Smooth muscle cell (in vitro differentiated cells): ENCODE measurements around the gene CD6. TPM values are rescaled to one million over a fixed set of nuclear protein-coding genes. Genes with fewer than 3 reads are reported as not detected.

Experiments used
- DNase-seq: peaks from one replicate; lab custom pipeline; 2025; ENCODE audit not compliant: unreplicated experiment; lab: John Stamatoyannopoulos, UW
- H2AFZ ChIP-seq: fragments of 200-600 bp; sonication (generic); 2 replicates; pipeline ENCODE4 v1.6.0; 2016; ENCODE audit warnings: antibody characterized with exemption, low read depth, mild to moderate bottlenecking
- H3F3A ChIP-seq: fragments of 200-600 bp; sonication (generic); 2 replicates; pipeline ENCODE4 v1.6.0; 2017; ENCODE audit warnings: antibody characterized with exemption, low read depth
- H3K27ac ChIP-seq: fragments of 200-600 bp; sonication (generic); 2 replicates; pipeline ENCODE4 v1.5.1; 2016; ENCODE audit warnings: low read depth, mild to moderate bottlenecking
- H3K27me3 ChIP-seq: fragments of 200-600 bp; sonication (generic); 2 replicates; pipeline ENCODE4 v1.6.1; 2016; ENCODE audit warnings: low read depth, mild to moderate bottlenecking
- H3K36me3 ChIP-seq: fragments of 200-600 bp; sonication (generic); 2 replicates; pipeline ENCODE4 v1.5.1; 2016; ENCODE audit warnings: low read depth
- H3K4me1 ChIP-seq: fragments of 200-600 bp; sonication (generic); 2 replicates; pipeline ENCODE4 v1.5.1; 2016; ENCODE audit warnings: low read depth
- H3K4me2 ChIP-seq: fragments of 200-600 bp; sonication (generic); 2 replicates; pipeline ENCODE4 v1.6.0; 2016; ENCODE audit warnings: mild to moderate bottlenecking
- H3K4me3 ChIP-seq: fragments of 200-600 bp; sonication (generic); 2 replicates; pipeline ENCODE4 v1.5.1; 2016; ENCODE audit warnings: mild to moderate bottlenecking
- H3K79me2 ChIP-seq: fragments of 200-600 bp; sonication (generic); 2 replicates; pipeline ENCODE4 v1.6.0; 2016; ENCODE audit warnings: low read depth, mild to moderate bottlenecking
- H3K9ac ChIP-seq: fragments of 200-600 bp; sonication (generic); 2 replicates; pipeline ENCODE4 v1.6.0; 2016; ENCODE audit warnings: low read depth
- H3K9me3 ChIP-seq: fragments of 200-600 bp; sonication (generic); replicated peaks from 2 replicates; pipeline ENCODE4 v1.5.1; 2016; ENCODE audit warnings: low read depth
- H4K20me1 ChIP-seq: fragments of 200-600 bp; sonication (generic); 2 replicates; pipeline ENCODE4 v1.6.0; 2016; ENCODE audit warnings: low read depth
- WGBS: methylation state at CpG from one replicate; pipeline ENCODE4 v1.1.7; 2016; ENCODE audit warnings: low lambda C conversion rate; 5-methylcytosine and 5-hydroxymethylcytosine counted together
- polyA plus RNA-seq: library from polyadenylated mRNA; unstranded; fragments of >200 nt; fragmentation: Nextera tagmentation; extraction: Ambion mirVana; gene quantifications from 2 replicates; pipeline ENCODE4 v1.2.1, GENCODE V29; 2016
- total RNA-seq: library from RNA; depleted of rRNA; stranded (reverse); fragments of >200 nt; gene quantifications from 2 replicates; pipeline ENCODE4 v1.2.3, GENCODE V29; 2014
- TF ChIP-seq, protein P1 (sequence below): fragments of 200-600 bp; sonication (generic); IDR thresholded peaks from 2 replicates; pipeline ENCODE4 v1.5.1; 2017; ENCODE audit warnings: borderline replicate concordance, mild to moderate bottlenecking, antibody characterized with exemption; ENCODE audit not compliant: insufficient read depth, poor library complexity, severe bottlenecking

Gene CD6
- total and polyA plus RNA-seq, 2 experiments from 2014 or later: 0.27 TPM; not detected in 1

DNA sequence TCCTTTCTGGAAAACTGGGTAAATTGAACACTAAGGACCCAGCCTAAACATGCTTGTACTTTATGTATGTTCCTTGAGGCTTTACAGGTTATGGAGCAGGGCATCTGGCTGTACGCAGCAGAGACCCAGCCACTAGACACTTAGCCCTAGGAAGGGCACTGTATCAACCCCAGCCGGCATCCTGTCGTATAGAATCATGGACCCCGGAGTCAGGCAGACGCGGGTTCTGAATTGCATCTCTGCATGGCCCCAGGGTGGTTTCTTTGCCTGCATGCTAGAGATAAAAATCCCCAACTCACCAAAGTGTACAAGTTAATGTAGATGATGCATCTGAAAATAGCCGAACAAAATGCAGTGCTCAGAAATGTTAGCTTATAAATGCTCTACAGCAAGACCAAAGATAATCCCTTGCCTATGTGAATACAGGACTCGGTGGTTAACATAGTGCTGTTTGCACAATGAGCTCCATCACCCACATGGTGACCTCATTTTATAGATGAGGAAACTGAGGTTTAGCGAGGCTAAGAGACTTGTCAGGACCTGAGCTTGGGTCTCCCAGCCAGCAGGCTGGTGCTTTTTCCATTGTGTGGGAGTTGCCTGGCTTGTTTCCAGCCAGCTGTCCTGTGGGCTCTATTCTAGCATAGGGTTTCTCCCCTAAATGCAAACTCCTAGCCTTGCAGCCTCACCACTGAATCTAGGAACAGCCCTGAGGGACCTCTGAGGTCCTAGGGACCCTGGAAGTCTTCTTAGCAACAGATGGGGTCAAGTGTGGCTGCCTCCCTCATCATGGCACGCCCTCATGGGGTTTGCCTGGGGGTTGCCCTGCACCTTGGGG is 7.3 kb downstream of the CD6 start:
- WGBS: 75% methylated on average over 10 of the region's 10 CpGs
- H3K9ac ChIP-seq: no peak overlapping the region
- H3K36me3 ChIP-seq: no peaks in the 10 kb centered on the region
- TF ChIP-seq, protein P1, sequence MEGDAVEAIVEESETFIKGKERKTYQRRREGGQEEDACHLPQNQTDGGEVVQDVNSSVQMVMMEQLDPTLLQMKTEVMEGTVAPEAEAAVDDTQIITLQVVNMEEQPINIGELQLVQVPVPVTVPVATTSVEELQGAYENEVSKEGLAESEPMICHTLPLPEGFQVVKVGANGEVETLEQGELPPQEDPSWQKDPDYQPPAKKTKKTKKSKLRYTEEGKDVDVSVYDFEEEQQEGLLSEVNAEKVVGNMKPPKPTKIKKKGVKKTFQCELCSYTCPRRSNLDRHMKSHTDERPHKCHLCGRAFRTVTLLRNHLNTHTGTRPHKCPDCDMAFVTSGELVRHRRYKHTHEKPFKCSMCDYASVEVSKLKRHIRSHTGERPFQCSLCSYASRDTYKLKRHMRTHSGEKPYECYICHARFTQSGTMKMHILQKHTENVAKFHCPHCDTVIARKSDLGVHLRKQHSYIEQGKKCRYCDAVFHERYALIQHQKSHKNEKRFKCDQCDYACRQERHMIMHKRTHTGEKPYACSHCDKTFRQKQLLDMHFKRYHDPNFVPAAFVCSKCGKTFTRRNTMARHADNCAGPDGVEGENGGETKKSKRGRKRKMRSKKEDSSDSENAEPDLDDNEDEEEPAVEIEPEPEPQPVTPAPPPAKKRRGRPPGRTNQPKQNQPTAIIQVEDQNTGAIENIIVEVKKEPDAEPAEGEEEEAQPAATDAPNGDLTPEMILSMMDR: no peak
- no peaks in the 10 kb centered on the region for H3F3A ChIP-seq
- H3K27ac ChIP-seq: no peak overlapping the region
- H2AFZ ChIP-seq: no peak overlapping the region
- H3K79me2 ChIP-seq: no peaks in the 10 kb centered on the region
- H3K4me1 ChIP-seq: no peaks in the 10 kb centered on the region
- no peak overlapping the region for H3K4me2 ChIP-seq
- H4K20me1 ChIP-seq: no peaks in the 10 kb centered on the region
- H3K9me3 ChIP-seq: no peaks in the 10 kb centered on the region
- no peak overlapping the region for H3K4me3 ChIP-seq
- H3K27me3 ChIP-seq: peaks cover 2% of the 10 kb centered on the region
- no peak for DNase-seq

DNA sequence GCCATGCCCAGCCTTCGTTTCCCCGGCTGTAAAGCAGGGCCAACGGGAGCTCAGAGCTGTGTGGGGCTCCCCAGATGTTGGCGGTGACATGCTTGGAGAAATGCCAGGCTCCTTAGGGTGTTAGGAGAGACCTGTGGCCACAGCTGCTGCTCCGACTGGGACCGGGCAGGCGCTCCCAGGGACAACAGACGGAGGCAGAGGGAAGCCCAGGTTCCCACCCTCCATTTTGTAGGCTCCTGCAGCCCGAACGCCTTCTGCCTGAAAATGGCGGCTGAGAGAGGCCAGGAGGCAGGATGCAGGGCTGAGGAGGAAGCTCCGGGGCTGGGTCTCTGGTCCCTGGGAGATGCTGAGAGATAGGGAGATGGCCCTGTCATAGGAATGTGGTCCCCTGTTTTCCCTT is 10.0 kb downstream of the CD6 start:
- no peak for DNase-seq
- Histone ChIP-seq H3K4me1 (no peaks in the 10 kb centered on the region), H3K4me3 (no peak overlapping the region), H3K27ac (no peak overlapping the region), H4K20me1 (no peaks in the 10 kb centered on the region), H3K27me3 (peaks cover 2% of the 10 kb centered on the region), H3K4me2 (no peak overlapping the region), H3F3A (no peaks in the 10 kb centered on the region), H3K9ac (no peak overlapping the region), H3K36me3 (no peaks in the 10 kb centered on the region), H2AFZ (no peak overlapping the region), H3K79me2 (no peaks in the 10 kb centered on the region), H3K9me3 (no peaks in the 10 kb centered on the region)
- TF ChIP-seq, protein P1: no peak
- 94% methylated on average over 11 of the region's 12 CpGs for WGBS

DNA sequence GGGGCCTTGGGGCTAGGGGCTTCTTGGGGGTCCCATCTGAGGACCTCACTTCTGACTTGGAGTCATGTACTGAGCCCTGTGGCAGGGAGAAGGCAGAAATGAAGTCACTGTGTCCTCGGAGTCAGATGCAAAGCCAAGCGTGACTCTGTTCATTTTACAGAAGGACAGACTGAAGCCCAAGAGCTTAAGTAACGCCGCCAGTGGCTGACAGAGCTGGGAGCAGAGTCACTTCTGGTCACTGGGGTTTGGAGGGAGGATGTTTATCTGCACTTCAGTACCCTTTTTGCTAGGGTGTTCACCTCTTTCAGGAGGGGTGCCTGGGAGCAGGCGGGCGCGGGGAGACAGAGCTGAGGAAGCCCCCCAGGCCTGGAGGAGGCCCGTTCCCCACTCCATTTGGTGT is 10.7 kb downstream of the CD6 start:
- H3K4me1 ChIP-seq: no peaks in the 10 kb centered on the region
- TF ChIP-seq, protein P1: no peak
- no peak overlapping the region for H2AFZ ChIP-seq
- no peaks in the 10 kb centered on the region for H4K20me1 ChIP-seq
- H3K4me2 ChIP-seq: no peak overlapping the region
- no peaks in the 10 kb centered on the region for H3K9me3 ChIP-seq
- no peak for DNase-seq
- no peaks in the 10 kb centered on the region for H3K79me2 ChIP-seq
- H3F3A ChIP-seq: no peaks in the 10 kb centered on the region
- H3K9ac ChIP-seq: no peak overlapping the region
- no peak overlapping the region for H3K27ac ChIP-seq
- H3K27me3 ChIP-seq: peaks cover 2% of the 10 kb centered on the region
- H3K36me3 ChIP-seq: no peaks in the 10 kb centered on the region
- WGBS: 93% methylated on average over 8 of the region's 8 CpGs
- H3K4me3 ChIP-seq: no peak overlapping the region

DNA sequence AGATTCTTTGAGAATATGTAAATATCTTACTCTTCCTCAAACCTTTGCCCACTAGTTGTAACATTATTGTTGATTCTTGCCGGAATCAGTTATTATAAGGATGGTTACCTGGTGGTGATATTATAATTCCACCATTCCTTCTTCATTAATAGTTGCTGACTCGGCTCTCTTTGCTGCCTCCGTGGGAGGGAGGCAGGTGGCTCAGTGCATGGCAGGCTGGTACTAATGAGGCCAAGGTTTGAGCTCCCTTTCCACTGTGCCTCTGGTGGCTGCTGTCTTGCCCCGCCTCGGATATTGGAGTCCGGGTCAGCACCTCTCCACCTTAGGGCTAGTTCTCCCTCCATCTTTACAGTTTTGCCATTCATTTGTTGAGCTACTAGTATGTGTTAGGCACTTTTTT is 12.7 kb downstream of the CD6 start:
- Histone ChIP-seq H3K4me2 (no peak overlapping the region), H4K20me1 (no peaks in the 10 kb centered on the region), H3K36me3 (no peaks in the 10 kb centered on the region), H3K4me1 (no peaks in the 10 kb centered on the region), H3K27me3 (no peaks in the 10 kb centered on the region), H3K9ac (no peak overlapping the region), H3K27ac (no peak overlapping the region), H2AFZ (no peak overlapping the region), H3K4me3 (no peak overlapping the region), H3K9me3 (no peaks in the 10 kb centered on the region), H3F3A (no peaks in the 10 kb centered on the region), H3K79me2 (no peaks in the 10 kb centered on the region)
- TF ChIP-seq, protein P1: no peak
- WGBS: 75% methylated on average over 6 of the region's 6 CpGs
- DNase-seq: no peak
